IPS-NIHi7 (cell line): ENCODE data around the gene SLC39A1.
A peak's percentile ranks its signal among the peaks of the same experiment; 100 is the strongest.
"Not testable (repeated sequence)": the region's sequence is repeated elsewhere in the genome, so short reads cannot be mapped to it uniquely, and the experiment has no call there.

Experiments
- DNase-seq: peaks from one replicate; pipeline ENCODE4 v3.0.0; 2012; ENCODE audit warnings: mixed read lengths; ENCODE audit errors: extremely low spot score

Gene SLC39A1

GRCh38 chr1:153932156-153933131, 30.9 kb downstream of the SLC39A1 start:
- no peak for DNase-seq

- DNase-seq, result no peak
Observed at GRCh38 chr1:153929981-153930948, 33.1 kb downstream of the SLC39A1 start.

GRCh38 chr1:153929426-153929825, 33.9 kb downstream of the SLC39A1 start:
- no peak for DNase-seq

GRCh38 chr1:153928791-153929341, 34.5 kb downstream of the SLC39A1 start:
- no peak for DNase-seq

GRCh38 chr1:153928245-153928644, 35.1 kb downstream of the SLC39A1 start:
- DNase-seq, result no peak

GRCh38 chr1:153926405-153926804, 36.9 kb downstream of the SLC39A1 start:
- DNase-seq, result no peak

GRCh38 chr1:153922972-153923925, 40.1 kb downstream of the SLC39A1 start, which contains the start of gene GATAD2B:
Gene GATAD2B, minus strand, starts transcription at chr1:153922972. Its CDS starts 94,625 bp downstream, at chr1:153828347.
- DNase-seq, result peak; percentile 98

- peak; percentile 73 for DNase-seq
Observed at GRCh38 chr1:153922076-153922971, 41.0 kb downstream of the SLC39A1 start.

GRCh38 chr1:153921803-153922075, 41.6 kb downstream of the SLC39A1 start:
- DNase-seq, result peak; percentile 19

GRCh38 chr1:153921080-153921802, 42.1 kb downstream of the SLC39A1 start:
- no peak for DNase-seq

GRCh38 chr1:153919876-153920852, 43.2 kb downstream of the SLC39A1 start:
- DNase-seq, result no peak

GRCh38 chr1:153916297-153916696, 47.0 kb downstream of the SLC39A1 start:
- no peak for DNase-seq

- no peak for DNase-seq
Observed at GRCh38 chr1:153912349-153912748, 51.0 kb downstream of the SLC39A1 start.

GRCh38 chr1:153910560-153910959, 52.8 kb downstream of the SLC39A1 start:
- DNase-seq, result not testable (repeated sequence)
